CMK (cell line): Measurements from ENCODE around the gene OSBPL6.

Source experiments
- DNase-seq: peaks from one replicate; pipeline ENCODE4 v3.0.0-alpha.2; 2010; ENCODE audit warnings: low read depth

Gene OSBPL6

DNA sequence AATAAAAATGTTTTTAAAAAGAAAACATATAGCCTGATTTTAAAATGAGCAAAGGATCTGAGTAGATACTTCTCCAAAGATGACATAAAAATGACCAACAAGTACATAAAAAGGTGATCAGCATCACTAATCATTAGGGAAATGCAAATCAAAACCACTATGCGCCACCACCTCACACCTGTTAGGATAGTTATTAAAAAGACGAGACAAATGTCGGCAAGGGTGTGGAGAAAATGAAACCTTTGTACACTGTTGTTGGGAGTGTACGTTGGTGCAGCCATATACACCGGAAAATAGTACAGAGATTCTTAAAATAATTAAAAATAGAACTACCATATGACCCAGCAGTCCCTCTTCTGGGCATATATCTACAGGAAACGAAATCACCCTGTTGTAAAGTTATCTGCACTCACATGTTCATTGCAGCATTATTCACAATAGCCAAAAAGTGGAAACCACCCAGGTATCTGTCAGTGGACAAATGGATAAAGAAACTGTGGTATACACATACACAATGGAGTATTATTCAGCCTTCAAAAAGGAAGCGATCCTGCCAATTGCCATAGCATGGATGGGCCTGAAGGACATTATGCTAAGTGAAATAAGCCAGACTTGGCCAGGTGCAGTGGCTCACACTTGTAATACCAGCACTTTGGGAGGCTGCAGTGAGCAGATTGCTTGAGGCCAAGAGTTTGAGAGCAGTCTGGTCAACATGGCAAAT is 165.0 kb downstream of the OSBPL6 start:
- DNase-seq = no peak

DNA sequence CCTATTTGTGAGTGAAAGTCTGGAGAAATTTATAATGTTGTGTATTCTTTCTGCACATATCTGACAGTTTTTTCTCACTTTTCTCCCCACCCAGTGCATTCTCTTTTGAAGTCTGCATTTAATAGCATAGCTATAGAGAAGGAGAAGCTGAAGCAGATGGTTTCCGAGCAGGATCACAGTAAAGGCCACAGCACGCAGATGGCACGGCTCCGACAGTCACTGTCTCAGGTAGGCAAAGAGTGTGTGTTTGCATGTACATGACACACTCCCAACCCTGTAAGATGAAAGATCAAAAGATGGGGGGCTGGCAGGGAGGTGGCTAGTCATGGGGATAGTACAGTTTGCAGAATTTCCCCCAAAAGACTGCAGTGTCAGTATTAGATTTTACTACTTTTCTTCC is 167.3 kb downstream of the OSBPL6 start:
- DNase-seq = no peak

DNA sequence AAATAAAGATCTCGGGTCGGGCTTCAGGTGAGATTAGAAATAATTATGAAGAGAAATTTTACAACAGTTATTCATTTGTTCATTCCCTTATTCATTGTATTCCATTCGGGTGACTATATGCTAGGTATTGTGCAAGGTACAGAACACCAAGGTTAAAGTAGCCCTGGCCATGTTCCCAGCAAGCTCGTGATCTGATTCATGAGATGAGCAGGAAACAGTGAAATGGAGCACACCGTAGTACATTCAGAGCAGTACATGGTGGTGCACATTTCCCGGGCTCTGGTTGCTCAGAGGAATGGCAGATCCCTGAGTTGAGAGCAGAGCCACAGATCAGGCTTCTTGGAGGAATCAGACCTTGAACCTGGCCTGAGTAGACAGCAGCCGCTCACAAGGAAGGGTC is 168.9 kb downstream of the OSBPL6 start:
- DNase-seq = no peak

DNA sequence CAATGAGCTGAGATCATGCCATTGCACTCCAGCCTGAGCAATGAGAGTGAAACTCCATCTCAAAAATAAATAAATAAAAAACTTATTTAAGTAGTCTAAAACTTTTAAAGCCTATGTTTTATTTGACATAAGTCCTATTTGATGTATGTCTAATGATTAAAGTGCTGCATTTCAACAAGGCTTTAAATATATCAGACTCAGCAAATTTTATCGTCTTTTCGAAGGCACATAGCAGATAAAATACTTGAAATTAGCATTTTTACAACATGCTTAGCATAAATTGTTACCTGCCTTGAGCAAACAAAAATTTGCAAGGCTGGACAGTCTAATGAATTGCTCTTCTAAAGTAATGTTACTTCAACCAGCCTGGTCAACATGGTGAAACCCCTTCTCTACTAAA is 170.8 kb downstream of the OSBPL6 start:
- DNase-seq = no peak

DNA sequence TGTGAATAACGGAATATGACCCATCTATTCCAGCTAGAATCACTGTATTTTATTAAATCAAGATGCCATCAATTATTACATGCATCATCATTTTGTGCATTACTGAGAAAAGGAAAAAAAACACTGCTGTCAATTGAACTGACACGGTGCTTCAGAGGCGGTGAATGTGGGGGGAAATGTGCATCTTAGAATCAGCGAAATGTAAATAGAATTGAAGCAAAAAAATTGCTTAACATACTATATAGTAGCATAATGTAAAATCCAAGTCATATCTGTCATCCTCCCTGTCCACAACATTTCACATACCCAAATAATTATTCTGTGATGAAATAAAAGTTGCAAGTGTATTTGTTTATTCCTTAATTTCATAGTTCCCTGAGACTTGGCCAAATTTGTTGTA is 172.1 kb downstream of the OSBPL6 start:
- DNase-seq = no peak

DNA sequence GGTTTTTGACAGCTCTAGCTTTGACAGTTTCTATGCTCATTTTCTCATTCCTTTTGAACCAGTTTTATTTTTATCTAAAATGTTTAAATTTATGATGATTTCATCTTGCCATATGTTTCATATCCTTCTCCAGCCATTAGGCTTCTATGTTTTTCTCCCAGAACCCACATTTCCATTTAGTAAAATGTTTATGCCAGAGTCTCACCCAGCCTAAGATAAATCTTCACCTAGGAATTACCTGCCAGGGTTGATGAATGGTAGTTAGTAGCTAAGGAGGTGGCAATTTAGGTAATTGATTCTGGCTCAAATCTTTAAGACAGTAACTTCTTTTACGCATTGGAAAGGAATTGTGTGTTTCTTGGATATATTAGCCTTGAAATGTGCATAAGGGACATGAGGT is 173.0 kb downstream of the OSBPL6 start:
- DNase-seq = no peak

DNA sequence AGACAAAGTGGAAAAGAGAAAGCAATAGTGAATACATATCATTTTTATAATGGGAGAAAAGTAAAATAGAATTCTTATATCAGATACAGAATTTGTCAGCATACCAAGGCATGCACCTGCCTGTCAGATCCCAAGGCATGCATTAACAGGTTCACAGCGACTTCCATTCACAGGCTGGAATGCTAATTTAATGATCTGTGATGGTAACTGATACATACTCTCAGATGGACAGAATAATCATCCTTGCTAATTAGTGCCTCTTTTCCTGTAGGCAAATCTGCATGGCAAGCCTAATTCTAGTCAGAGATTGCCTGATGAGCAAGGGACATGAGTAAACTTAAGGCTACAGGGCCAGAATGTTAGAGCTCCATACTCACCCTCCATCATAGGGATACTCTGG is 180.6 kb downstream of the OSBPL6 start:
- no peak for DNase-seq

DNA sequence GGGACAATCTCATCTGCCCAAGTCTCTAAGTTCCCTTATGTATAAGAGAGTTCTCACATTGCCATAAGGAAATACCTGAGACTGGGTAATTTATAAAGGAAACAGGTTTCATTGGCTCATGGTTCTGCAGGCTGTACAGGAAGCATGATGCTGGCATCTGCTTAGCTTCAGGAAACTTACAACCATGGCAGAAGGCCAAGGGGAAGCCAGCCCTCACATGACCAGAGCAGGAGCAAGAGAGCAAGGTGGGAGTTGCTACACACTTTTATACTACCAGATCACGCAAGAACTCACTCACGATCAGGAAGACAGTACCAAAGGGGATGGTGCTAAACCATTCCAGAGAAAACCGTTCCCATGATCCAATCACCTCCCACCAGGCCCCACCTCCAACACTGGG is 182.7 kb downstream of the OSBPL6 start:
- no peak for DNase-seq

DNA sequence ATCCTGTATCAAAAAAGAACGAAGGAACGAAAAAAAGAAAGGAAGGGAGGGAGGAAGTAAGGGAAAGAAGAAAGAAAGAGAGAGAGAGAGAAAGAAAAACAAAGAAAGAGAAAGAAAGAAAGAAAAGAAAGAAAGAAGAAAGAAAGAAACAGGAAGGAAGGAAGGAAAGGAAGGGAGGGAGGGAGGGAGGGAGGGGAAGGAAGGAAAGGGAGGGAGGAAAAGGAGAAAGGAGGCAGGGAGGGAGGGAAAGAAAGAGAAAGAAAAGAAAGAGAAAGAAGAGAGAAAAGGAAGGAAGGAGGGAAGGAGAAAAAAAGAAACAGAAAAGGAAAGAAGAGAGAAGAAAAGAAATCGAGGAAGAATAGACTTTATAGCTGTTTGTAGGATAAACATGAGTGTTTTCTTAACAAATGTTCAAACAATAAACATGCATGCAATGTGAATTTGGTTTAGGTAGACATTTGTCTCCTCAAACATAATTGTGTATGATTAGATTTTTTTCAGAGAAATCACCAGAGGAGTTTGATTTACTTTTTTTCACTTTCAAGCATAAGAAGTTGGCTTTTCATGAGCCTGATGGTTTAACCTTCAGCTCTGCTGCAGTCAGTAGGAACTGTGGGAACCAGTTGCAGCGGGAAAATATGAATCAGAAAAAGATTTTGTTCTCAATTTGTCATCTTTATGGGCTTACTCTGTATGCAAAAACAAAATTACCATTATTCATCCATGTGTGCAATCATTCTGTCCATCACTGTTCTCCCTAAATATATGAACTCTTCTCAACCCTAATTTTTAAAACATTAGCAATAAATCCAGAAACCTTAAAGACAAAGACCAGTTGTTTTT is 185.1 kb downstream of the OSBPL6 start:
- DNase-seq = no peak

DNA sequence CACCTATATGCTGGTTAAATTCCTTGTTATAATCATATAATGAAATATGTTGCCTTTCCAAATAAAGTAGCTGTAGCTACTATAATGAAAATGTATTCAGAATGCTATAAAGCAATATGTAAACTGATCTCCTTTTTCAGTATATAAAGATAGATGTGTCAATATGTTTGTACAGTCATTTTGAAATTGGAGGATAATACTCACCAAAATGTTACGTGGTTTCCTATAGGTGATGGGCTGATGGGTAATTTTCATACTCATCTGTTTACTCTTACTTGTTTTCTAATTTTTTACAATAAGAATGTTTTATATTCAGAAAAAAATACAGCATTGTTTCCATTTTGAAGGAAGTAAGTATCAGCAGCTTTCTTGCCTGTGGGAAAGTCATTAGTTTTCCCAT is 186.5 kb downstream of the OSBPL6 start:
- no peak for DNase-seq

DNA sequence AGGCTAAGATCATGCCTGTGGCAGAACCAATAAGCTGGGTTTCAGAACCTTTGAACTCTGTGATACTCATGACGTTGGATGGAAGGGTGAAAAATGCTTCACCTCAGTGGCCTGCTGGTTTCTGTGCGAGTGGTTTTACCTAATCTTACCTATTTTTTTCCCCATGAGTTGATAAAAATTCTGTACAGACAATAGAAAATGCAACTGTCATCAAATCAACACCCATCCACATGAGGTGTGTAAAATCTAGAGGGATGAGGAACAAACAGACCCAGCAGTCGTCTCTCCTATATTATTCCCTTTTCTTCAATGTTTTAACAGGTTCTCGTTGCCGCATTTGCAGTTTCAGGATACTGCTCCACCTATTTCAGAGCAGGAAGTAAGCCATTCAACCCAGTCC is 189.4 kb downstream of the OSBPL6 start:
- DNase-seq = no peak

DNA sequence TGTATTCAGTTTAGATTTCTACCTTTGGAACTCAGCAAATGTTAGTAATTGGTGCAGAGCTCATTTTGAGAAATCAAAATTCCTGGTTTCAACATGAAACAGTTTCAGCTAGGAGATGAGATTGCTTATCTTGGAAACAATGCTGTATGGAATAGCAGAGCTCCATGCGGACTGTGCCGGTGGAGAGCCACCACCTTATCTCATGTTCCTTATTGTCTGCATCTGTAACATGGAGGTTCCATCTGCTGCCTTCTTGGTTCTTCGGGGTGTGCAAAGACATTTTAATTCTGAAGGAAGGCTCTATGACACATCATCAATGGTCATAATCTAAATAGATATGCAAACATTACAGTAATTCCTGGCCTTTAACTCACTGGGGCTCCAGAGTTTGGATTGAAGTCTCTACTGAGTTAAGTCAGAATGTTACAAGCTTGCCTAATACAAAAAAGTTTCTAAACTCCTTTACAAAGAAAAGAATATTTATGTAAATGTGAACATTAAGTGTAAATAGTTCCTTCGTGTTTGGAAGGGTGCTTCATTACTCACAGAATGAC is 191.4 kb downstream of the OSBPL6 start:
- no peak for DNase-seq

DNA sequence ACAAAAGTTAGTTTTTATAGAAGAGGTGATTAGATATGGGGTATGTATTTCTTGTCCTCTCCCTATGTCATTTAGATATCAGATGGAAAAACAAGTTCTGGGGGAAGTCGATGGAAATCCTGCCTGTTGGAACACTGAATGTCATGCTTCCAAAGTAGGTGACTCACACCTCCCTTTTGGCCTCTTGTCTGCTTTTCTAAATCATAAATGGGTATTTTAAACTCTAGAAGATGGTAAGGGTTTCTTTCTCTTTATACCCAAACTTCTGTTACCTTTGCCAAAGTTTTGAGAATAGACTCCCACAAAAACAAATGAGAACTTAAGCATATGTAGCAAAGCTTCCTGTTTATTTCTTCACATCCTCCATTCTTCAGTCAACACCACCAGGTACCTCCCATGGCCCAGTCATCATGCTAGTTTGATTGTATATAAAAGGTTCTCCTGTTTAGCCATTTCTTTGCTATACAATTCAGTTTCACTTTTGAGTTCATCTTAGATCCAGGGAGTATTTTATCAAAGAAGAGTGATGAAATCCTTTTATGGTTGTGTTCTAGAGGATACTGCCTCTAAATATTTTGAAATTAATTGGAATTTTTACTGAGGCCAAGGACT is 192.8 kb downstream of the OSBPL6 start:
- DNase-seq = no peak

DNA sequence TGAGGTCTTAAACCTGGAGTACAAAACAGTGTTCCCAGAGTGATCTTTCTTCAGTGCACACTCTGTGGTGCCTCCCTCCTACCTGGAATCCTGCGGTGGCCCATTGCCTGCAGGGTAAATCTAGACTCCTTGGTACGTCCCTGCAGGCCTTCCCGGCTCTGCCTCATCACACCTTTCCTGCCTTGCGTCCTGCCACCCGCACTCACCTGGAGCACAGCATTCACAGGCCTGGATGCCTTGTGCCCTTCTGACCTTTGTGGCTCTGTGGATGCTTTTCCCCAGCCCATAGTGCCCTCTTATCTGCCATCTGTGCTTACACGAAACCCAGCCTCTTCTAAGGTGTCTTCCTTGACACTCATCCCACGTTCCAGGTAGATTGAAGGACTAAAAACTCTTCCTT is 194.0 kb downstream of the OSBPL6 start:
- DNase-seq = no peak

DNA sequence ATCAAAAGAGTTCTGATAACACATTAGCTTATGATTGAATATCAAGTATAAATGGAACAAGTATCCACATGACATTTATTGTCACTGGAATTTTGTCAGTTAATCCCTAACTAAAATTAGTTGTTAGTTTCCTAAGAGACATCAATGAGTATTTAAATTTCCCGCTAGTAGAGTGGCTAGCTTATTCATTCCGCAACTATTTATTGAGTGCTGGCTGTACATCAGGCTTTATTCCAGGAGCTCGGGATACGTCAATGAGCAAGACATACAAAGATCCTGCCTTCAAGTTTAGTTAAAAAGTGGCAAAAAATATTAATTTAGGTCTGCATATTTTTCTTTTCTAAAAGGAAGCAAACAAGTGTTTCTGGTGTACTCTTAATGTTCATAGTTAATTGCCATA is 197.4 kb downstream of the OSBPL6 start:
- no peak for DNase-seq

DNA sequence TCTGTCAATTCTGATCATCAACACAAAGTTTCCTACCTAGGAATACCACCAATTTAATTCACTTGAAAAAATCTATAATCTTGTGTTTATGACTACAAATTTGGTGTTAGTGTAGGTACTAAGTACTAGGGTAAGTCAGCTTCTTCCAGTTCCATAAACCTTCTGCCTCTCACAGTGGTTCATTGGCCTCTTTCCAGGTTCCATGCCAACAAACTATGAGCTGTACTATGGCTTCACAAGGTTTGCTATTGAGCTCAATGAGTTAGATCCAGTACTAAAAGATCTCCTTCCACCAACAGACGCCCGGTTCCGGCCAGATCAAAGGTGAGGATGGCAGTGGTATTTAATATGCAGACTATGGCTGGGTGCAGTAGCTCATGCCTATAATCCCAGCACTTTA is 197.9 kb downstream of the OSBPL6 start:
- DNase-seq = no peak

DNA sequence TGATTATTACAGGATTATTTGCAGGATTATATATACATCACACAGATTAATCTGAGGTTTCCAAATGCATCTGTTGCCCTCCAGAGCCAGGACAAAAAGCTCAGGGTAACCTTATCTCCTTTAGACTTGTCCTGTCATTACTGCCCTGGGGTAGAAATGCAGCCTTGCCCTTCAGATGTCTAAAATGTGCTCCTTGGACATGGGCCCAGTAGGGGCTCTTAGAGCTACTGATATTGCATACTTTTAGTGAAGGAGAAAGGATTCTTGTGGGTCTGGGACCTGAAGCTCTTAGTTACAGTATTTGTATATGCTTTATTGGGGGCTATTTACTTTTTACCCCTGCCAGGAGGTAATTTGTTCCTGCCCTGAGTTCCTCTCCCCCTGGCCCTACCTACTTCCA is 200.5 kb downstream of the OSBPL6 start:
- no peak for DNase-seq

DNA sequence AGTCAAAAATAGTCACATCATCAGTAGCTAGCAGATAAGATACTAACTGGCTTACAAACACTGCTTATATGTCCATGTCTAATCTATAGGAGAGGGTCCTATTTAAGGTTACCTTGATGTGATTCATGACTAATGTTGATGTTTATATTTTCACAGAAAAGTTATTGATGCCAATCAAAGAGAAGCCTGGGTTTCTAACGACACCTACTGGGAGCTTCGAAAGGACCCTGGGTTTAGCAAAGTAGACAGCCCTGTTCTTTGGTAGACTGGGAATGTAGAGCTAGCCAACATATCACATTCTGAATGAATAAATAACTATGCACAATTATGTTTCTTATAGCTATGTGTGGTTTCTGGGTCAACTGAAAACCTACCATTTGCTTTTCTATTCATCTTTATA is 201.0 kb downstream of the OSBPL6 start:
- DNase-seq = no peak

DNA sequence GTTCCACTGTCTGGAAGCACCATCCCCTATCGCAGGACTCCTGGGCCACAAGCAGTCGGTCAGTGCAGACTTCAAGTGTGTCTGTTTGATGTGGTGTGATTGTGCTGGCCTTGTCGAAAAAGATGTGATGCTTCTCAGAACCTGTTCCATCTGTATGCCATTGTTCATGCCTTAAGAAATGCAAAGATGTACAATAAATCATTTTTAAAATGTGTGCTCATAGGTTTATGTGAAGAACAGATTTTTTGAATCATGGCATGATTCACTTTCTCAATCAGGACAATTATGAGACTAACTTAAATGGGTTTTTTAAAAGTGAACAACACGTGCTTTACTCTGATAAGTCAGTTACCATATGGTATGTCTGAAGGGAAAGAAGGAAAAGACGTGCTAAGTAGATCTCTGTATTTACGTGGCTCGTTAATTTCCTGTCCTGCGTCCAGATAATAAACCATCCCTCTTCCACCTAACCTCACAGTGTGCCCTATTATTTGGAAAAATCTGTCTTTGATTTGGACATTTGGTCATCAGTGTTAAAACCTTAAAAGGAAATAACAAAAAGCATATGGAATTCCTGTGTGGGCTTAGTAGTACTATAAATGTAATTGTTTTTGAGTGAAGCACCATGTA is 201.7 kb downstream of the OSBPL6 start:
- no peak for DNase-seq

DNA sequence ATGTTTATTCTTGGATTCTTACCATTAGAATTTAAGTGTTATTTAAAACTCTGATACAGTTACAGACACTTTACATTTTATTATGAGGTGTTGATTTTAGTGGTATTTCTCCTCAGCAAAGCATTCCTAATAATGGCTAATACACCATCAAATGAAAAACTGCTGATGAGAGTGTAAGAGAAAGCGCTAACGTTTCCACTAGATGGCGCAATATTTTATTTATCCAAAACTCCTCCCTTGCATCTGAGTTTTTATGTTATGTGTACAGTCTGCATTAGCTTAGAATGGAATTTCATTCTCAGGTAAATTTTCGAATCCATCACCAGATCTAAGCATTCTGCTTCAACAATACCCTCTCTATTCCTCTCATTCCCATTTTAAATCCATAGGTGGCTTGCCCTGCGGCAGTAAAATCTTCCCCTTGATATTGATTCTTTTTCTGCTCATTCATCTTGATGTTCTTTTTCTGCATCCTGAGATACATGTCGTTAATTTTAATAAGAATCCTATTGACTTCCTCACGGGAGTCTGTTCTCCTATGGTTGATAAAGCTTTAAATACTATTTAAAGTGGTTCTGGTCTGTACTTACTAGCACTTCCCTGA is 202.8 kb downstream of the OSBPL6 start:
- DNase-seq = no peak

DNA sequence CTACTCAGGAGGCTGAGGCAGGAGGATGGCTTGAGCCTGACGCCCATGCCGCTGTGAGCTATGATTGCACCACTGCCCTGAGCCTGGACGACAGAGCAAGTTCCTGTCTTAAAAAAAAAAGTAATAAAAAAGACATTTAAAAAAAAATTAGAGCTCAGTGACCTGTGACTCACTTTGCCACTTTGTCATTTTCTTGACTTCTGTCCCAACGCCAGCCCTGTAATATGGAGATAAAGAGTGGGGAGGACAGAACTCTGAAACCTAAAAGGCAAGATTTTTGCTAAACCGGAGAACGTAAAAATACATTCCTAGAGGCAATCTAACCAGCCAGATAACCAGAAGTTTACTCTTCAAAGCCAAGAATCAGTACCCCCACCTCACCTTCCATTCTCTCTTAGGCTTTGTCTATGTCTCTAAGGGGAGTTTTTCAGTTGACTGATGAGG is 207.7 kb downstream of the OSBPL6 start:
- no peak for DNase-seq
